ENCODE measurements around the gene PLEKHD1. TPM values are rescaled to one million over a fixed set of nuclear protein-coding genes. Genes with fewer than 3 reads are reported as not detected.

PLEKHD1 gene
- total RNA-seq, 2 experiments from 2014 or later, result 0.09 to 0.19 TPM

GRCh38 chr14:69527635-69528034, 43.1 kb downstream of the PLEKHD1 start:
- Histone ChIP-seq H2AFZ (ENCODE audit: low read length) (no peak overlapping the region), H4K20me1 (ENCODE audit: insufficient read depth, low read length) (no peaks in the 10 kb centered on the region), H3K4me1 (ENCODE audit: insufficient read depth, low read length, poor library complexity, severe bottlenecking) (no peaks in the 10 kb centered on the region), H3K27ac (ENCODE audit: low read depth, low read length, poor library complexity, severe bottlenecking) (no peak overlapping the region), H3K9me2 (ENCODE audit: insufficient read depth, low read length) (no peaks in the 10 kb centered on the region), H3K36me3 (ENCODE audit: insufficient read depth, low read length) (no peaks in the 10 kb centered on the region), H3K9me3 (ENCODE audit: low read length) (no peaks in the 10 kb centered on the region), H3K4me2 (ENCODE audit: low read length) (no peak overlapping the region), H3K4me3 (ENCODE audit: low read depth, low read length, poor library complexity, severe bottlenecking) (no peak overlapping the region), H3K79me2 (ENCODE audit: insufficient read depth, low read depth, low read length) (no peaks in the 10 kb centered on the region)
- intact Hi-C loops (cut with micrococcal nuclease; ENCODE audit: unreplicated experiment), result no loop called here
- no TSS peak for BruUV-seq (replicated peaks)
- TF ChIP-seq CTCF (conservative IDR thresholded peaks at IDR 0.05; ENCODE audit: low read length), result no peak
- DNase-seq (ENCODE audit: low spot score), result no peak
- ChIA-PET CTCF (ENCODE audit: unreplicated experiment) (no interaction called here), POLR2A (no interaction called here)

- ChIA-PET CTCF (ENCODE audit: unreplicated experiment) (interaction anchor here (1.1 kb wide), 1 partner anchor 15 kb away, joined by 3 read pairs; no protein-coding TSS in a partner anchor), POLR2A (no interaction called here)
- H3K27ac ChIP-seq (ENCODE audit: low read depth, low read length, poor library complexity, severe bottlenecking), result no peak overlapping the region
- TF ChIP-seq EZH2phosphoT487 (IDR thresholded peaks at IDR 0.05; ENCODE audit: borderline replicate concordance, low read depth, low read length) (no peak), CTCF (conservative IDR thresholded peaks at IDR 0.05; ENCODE audit: low read length) (no peak)
- H3K4me2 ChIP-seq (ENCODE audit: low read length), result no peak overlapping the region
- no TSS peak for BruUV-seq (replicated peaks)
- intact Hi-C loops (cut with micrococcal nuclease; ENCODE audit: unreplicated experiment), result no loop called here
- H3K36me3 ChIP-seq (ENCODE audit: insufficient read depth, low read length), result no peaks in the 10 kb centered on the region
- H3K9me3 ChIP-seq (ENCODE audit: low read length), result no peaks in the 10 kb centered on the region
- no peak overlapping the region for H3K4me3 ChIP-seq (ENCODE audit: low read depth, low read length, poor library complexity, severe bottlenecking)
- no peaks in the 10 kb centered on the region for H3K9me2 ChIP-seq (ENCODE audit: insufficient read depth, low read length)
- no peak for DNase-seq (ENCODE audit: low spot score)
- no peaks in the 10 kb centered on the region for H3K79me2 ChIP-seq (ENCODE audit: insufficient read depth, low read depth, low read length)
- H2AFZ ChIP-seq (ENCODE audit: low read length), result no peak overlapping the region
- no peaks in the 10 kb centered on the region for H3K4me1 ChIP-seq (ENCODE audit: insufficient read depth, low read length, poor library complexity, severe bottlenecking)
- no peaks in the 10 kb centered on the region for H4K20me1 ChIP-seq (ENCODE audit: insufficient read depth, low read length)
Observed at GRCh38 chr14:69528143-69528542, 43.6 kb downstream of the PLEKHD1 start.

- no TSS peak for BruUV-seq (replicated peaks)
Observed at GRCh38 chr14:69528930-69529329, 44.4 kb downstream of the PLEKHD1 start.

More at GRCh38 chr14:69528930-69529329, 44.4 kb downstream of the PLEKHD1 start:
- ChIA-PET CTCF (ENCODE audit: unreplicated experiment) (interaction anchor here (1.1 kb wide), 1 partner anchor 14 kb away, joined by 3 read pairs; no protein-coding TSS in a partner anchor), POLR2A (no interaction called here)
- no peak overlapping the region for H2AFZ ChIP-seq (ENCODE audit: low read length)
- intact Hi-C loops (cut with micrococcal nuclease; ENCODE audit: unreplicated experiment), result no loop called here
- no peak for TF ChIP-seq EZH2phosphoT487 (IDR thresholded peaks at IDR 0.05; ENCODE audit: borderline replicate concordance, low read depth, low read length)
- TF ChIP-seq CTCF (conservative IDR thresholded peaks at IDR 0.05; ENCODE audit: low read length), result no peak
- H3K9me3 ChIP-seq (ENCODE audit: low read length), result no peaks in the 10 kb centered on the region
- no peaks in the 10 kb centered on the region for H3K4me1 ChIP-seq (ENCODE audit: insufficient read depth, low read length, poor library complexity, severe bottlenecking)
- H3K4me2 ChIP-seq (ENCODE audit: low read length), result no peak overlapping the region
- no peaks in the 10 kb centered on the region for H3K79me2 ChIP-seq (ENCODE audit: insufficient read depth, low read depth, low read length)
- DNase-seq (ENCODE audit: low spot score), result no peak
- H3K4me3 ChIP-seq (ENCODE audit: low read depth, low read length, poor library complexity, severe bottlenecking), result no peak overlapping the region
- no peaks in the 10 kb centered on the region for H3K36me3 ChIP-seq (ENCODE audit: insufficient read depth, low read length)
- H3K27ac ChIP-seq (ENCODE audit: low read depth, low read length, poor library complexity, severe bottlenecking), result no peak overlapping the region
- no peaks in the 10 kb centered on the region for H3K9me2 ChIP-seq (ENCODE audit: insufficient read depth, low read length)
- H4K20me1 ChIP-seq (ENCODE audit: insufficient read depth, low read length), result no peaks in the 10 kb centered on the region

Measured in OCI-LY7 (cell line).